Brain pericyte (primary cell): ENCODE results near the gene IFFO2.

ENCODE experiments used
- DNase-seq: peaks from one replicate; pipeline ENCODE4 v3.0.0-alpha.2; 2012; ENCODE audit warnings: low read depth, low spot score

Gene IFFO2

GRCh38 chr1:18936814-18937481, 19.5 kb downstream of the IFFO2 start:
- no peak for DNase-seq

- no peak for DNase-seq
Observed at GRCh38 chr1:18936471-18936813, 20.0 kb downstream of the IFFO2 start.

- no peak for DNase-seq
Observed at GRCh38 chr1:18934205-18935000, 22.1 kb downstream of the IFFO2 start.

DNA sequence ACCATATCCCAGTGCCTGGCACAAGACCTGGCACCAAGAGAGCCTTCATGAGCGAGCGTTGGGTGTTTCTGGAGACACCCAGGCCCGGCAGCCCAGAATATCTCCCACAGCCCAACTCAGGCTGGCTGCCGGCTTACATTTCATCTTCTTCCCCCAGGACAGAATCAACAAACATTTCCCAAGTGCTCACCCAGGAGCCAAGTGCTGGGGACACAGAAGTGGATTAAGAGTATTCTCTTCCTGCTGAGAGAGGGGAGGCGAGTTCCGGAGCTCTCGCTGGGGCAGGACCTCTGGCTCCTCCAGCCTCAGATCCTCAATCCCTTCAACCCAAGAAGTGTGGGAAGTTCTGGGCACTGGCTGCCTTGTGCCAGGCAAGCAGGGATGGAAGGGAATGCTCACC, 23.6 kb downstream of the IFFO2 start:
- DNase-seq, result no peak

DNA sequence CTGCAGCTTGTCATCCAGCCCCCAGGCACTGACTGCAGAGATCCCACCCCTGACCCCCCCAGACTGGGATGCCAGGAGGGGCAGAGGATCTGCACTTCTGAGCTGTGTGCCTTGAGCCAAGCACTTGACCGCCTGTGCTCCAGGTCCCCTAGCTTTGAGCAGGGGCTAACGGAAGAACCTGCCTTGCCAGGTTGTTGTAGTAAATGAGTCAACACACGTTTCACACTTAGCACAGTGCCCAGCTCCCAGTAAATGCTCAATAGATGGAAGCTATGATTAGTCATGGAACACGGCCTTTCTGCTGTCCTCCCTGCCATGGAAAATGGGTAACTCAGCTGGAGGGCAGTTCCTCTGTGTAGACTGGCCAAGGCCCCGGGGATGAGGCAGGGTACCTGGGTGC, 24.1 kb downstream of the IFFO2 start:
- DNase-seq, result no peak

DNA sequence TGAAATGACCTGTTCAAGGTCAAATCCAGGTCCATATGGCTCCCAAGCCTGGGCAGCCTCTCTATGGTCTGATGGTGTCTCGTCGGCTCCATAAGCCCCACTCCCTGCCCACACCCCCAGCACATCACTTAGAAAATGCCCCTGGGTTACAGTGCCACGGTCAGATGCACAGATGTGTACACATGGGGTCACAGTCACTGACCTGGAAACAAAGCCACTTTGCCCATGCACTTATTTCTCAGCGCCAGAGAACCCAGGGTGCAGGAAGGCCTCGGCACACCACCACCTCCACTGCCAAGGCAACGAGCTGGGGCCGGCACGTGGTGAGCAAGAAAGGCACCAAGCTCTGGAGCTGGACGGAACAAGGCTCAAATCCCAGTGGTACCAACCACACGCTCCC, 24.7 kb downstream of the IFFO2 start:
- DNase-seq, result no peak

GRCh38 chr1:18929686-18930085, 26.8 kb downstream of the IFFO2 start:
- DNase-seq, result no peak

DNA sequence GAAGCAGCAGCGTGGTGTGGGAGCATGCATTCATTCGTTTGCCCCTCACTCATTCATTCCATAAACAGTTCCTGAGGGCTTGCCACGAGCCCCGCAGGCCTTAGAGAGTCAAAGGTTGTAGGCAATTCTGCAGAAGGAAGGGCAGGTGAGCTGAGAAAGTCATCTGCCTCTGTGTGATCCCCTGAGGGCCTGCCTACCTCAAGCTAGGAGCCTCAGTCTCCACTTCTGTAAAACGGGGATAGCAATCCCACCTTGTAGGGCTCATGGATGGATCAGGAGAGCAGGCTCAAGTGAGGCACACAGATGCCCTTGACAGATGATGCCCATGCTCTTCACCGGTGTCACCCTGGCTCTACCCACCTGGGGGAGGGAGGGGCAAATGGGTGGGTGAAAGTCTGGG, 27.5 kb downstream of the IFFO2 start:
- no peak for DNase-seq

GRCh38 chr1:18928406-18928805, 28.1 kb downstream of the IFFO2 start:
- no peak for DNase-seq

- DNase-seq, result no peak
Observed at GRCh38 chr1:18927654-18928272, 28.7 kb downstream of the IFFO2 start.

DNA sequence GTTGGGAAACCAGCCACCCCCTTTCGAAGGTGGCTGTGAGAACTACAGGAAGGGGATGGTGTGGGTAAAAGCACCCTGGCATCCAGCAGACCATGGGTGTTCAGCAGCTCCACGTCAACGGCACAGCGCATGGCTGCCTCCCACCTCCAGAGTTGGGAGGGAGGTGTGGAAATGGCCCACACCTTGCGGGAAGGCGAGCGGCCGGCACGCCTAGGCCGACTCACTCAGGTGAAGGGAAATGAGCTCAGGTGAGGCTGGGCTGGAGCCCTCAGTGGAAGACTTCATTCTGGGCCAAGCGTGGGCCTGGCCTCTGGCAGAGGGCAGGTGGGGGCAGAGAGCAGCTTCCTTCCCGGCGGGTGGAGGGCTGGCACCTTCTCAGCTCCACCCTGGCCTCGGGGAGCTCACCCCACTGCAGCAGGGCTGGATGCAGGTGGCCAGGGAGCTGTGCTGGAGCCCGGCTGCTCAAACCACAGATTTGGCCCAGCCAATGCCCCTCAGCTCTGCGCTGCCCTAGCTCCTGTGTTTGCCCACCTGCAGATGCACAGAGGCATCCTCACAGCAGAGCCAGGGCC, 29.3 kb downstream of the IFFO2 start:
- no peak for DNase-seq

DNA sequence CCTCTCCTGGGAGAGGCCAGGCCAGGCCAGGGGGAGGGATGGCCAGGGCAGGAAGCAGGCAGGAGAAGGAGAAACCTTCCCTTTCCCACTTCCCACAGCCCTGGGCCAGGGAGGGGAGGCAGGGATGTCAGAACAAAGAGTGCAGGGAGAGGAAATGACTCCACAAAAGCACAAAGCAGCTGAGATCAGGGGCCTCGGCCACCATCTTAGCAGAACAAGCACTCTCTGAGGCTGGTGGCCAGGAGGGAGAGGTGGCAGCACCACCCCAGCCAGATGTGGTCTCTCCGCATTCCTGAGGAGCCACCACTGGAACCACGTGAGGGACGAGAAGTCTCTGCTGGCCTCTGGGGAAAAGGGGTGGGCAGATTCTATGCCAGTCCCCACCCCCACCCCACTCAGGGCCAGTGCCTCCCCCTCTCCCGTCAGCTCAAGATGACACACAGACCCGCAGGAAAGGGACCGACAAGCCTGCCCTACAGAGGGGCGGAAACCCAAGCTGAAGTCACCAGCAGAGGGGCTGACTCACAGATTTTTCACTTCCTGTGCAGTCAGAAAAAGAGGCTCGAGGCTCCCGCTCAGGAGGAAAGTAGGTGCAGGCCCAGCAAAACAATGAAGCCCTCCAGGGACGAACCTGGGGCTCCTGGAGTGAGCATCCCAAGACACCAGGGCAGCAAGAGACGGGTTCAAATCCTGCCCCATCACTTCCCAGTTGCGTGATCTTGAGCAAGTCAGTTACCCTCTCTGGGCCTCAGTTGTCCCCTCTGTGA, 30.0 kb downstream of the IFFO2 start:
- DNase-seq, result no peak

DNA sequence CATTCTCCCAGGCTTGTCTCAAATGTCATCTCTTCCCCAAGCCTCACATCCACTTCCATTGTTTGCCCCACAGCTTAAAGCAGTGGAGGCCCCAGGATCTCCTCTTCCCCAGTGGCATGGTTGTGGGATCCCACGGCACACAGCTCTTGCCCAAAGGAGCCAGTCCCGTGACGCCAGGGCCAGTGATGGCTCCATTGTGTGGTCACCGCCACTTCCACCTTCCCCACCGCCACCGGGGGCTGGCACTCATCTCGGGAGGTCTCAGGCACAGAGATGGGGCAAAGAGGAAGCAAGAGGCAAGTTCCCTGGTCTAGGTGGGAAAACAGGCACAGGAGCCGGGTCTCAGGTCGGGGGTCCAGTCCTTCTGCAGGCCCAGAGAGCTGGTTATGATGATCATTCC, 31.2 kb downstream of the IFFO2 start:
- DNase-seq, result no peak

DNA sequence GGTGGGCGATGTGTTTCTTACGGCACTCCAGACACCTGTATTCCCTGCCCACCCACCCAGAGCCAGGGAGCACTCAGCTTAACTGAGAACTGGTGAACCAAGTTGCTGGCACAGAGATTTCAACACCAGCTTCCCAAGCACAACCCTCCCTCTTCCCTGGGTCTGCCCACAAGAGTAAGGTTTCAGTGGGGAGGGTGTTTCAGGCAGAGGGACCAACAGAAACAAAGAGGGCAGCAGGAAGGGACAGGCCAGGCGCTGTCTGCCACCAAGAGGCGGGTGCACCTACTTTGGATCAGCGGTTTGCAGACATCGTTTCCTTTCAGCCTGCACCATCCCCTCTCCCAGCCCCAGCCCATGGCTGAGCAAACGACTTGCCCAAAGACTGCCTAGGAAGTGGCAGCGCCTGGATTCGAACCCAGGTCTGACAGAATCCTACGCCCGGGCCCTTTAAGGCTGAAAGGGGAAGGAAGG, 32.2 kb downstream of the IFFO2 start:
- DNase-seq, result no peak

DNA sequence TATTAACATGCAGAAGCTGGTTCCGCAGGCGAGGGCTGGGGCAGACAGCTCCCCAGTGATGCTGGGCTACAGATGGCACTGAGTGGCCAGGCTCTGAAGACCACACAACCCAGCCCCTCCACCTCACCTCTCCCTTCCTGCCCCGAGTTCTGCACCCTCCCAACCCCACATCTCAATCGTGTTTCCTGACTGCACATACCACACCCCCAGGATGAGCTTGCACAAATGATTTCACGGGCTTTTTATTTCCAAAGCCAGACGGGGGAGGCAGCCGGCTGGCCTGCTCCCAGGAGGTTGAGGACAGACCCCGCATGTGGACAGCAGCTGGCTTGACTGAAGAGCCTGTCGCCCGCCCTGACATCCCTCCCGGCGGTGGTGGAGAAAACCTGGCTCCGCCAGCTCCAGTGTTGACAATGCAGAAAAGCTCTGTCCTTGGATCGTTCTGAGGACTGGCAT, 32.7 kb downstream of the IFFO2 start:
- no peak for DNase-seq

- no peak for DNase-seq
Observed at GRCh38 chr1:18922848-18923755, 33.4 kb downstream of the IFFO2 start.

DNA sequence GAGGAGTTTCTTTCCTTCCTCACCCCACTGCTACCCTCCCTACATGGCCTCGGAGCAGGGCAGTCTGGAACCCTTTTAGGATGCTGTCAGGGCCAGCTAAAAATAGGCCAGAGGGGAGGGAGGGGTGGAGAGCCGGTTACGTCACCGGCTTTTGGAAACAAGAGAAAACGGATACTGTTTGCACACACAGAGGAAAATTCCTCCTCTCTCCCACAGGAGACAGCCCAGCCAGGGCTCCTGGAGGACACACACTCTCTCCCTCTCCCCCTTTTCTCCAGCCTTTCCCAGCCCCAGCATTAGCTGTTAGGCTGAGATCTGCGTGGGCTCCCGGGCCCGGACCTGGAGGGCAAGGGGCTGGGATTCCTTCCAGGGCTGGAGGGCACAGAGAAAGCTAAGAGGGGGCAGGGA, 34.2 kb downstream of the IFFO2 start:
- DNase-seq, result no peak

DNA sequence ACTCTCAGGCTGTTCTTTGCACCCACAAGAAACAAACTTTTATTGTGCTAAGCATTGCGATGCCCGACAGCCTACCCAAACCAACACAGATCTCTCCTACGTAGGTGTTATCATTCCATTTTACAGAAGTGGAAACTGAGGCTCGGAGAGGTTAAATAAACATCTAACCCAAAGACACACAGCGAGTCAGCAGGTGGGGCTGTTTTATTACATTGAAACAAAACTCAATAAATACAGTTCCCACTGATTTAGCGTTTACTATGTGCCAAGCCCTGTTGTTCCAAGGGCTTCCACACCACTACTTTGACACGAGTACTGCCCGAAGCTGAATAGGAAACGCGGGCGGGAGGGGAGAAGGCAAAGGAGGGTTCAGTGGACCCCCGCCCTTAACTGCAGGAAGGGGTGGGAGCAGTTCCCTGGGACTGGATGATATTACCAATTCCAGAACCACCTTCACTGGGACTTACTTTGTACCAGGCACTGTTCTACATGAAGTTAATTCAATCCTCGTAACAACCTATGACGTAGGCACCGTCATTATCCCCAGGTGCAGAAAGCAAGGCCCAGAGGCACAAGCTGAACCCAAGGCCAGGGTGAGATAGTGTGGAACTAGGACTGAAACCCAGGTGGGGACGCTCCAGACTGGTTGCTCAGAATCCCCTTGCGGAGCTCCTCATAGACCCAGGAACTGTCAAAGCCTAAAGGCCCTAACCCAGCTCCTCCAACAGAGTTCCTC, 34.8 kb downstream of the IFFO2 start:
- no peak for DNase-seq

- no peak for DNase-seq
Observed at GRCh38 chr1:18920931-18921330, 35.5 kb downstream of the IFFO2 start.

GRCh38 chr1:18919956-18920355, 36.5 kb downstream of the IFFO2 start:
- DNase-seq, result no peak
